KMS-11 (cell line): ENCODE results near the gene LRRD1.

ENCODE experiments used
- H2AFZ ChIP-seq: fragments of 200-600 bp; sonication (generic); 2 replicates; pipeline ENCODE4 v1.6.1; 2016; ENCODE audit warnings: antibody characterized with exemption, mixed run types, low read depth
- H3K27ac ChIP-seq: fragments of 200-600 bp; sonication (generic); 2 replicates; pipeline ENCODE4 v1.6.1; 2016; ENCODE audit warnings: mild to moderate bottlenecking, mixed run types
- H3K27me3 ChIP-seq: fragments of 200-600 bp; sonication (generic); 2 replicates; pipeline ENCODE4 v1.6.1; 2017; ENCODE audit warnings: mild to moderate bottlenecking, low read depth, mixed run types, moderate library complexity; ENCODE audit not compliant: insufficient read depth
- H3K36me3 ChIP-seq: fragments of 200-600 bp; sonication (generic); 2 replicates; pipeline ENCODE4 v1.6.1; 2017; ENCODE audit warnings: mild to moderate bottlenecking, mixed run types; ENCODE audit not compliant: insufficient read depth
- H3K4me1 ChIP-seq: fragments of 200-600 bp; sonication (generic); 2 replicates; pipeline ENCODE4 v1.6.1; 2016; ENCODE audit warnings: mild to moderate bottlenecking, low read depth, mixed run types; ENCODE audit not compliant: poor library complexity, severe bottlenecking
- H3K4me2 ChIP-seq: fragments of 200-600 bp; sonication (generic); 2 replicates; pipeline ENCODE4 v1.7.0; 2016; ENCODE audit warnings: mild to moderate bottlenecking, mixed run types
- H3K4me3 ChIP-seq: fragments of 200-600 bp; sonication (generic); IDR thresholded peaks from 2 replicates; pipeline ENCODE4 v1.6.1; 2017; ENCODE audit warnings: low read depth, low read length, mixed read lengths; ENCODE audit not compliant: insufficient read depth
- H3K79me2 ChIP-seq: fragments of 200-600 bp; sonication (generic); 2 replicates; pipeline ENCODE4 v1.6.1; 2016; ENCODE audit warnings: low read depth, mixed run types; ENCODE audit not compliant: insufficient read depth
- H3K9ac ChIP-seq: fragments of 200-600 bp; sonication (generic); 2 replicates; pipeline ENCODE4 v1.6.1; 2016; ENCODE audit warnings: mild to moderate bottlenecking, mixed run types
- H4K20me1 ChIP-seq: fragments of 200-600 bp; sonication (generic); 2 replicates; pipeline ENCODE4 v1.6.1; 2016; ENCODE audit warnings: mild to moderate bottlenecking, mixed run types; ENCODE audit not compliant: insufficient read depth
- CTCF ChIP-seq: fragments of 200-600 bp; sonication (generic); conservative IDR thresholded peaks from 2 replicates; pipeline ENCODE4 v1.6.1; 2017; ENCODE audit warnings: low read depth, mild to moderate bottlenecking, antibody characterized with exemption, low read length, moderate library complexity, mixed read lengths

Gene LRRD1

GRCh38 chr7:92100534-92100933 is 78.4 kb downstream of the LRRD1 start:
- Histone ChIP-seq H2AFZ (no peak overlapping the region), H3K4me3 (no peak overlapping the region), H4K20me1 (no peaks in the 10 kb centered on the region), H3K27me3 (no peaks in the 10 kb centered on the region), H3K4me1 (no peaks in the 10 kb centered on the region), H3K27ac (no peak overlapping the region), H3K79me2 (no peaks in the 10 kb centered on the region), H3K4me2 (no peak overlapping the region), H3K9ac (no peak overlapping the region), H3K36me3 (peaks cover 5% of the 10 kb centered on the region; the same call in 1 of the 2 replicates)
- no peak for TF ChIP-seq CTCF

DNA sequence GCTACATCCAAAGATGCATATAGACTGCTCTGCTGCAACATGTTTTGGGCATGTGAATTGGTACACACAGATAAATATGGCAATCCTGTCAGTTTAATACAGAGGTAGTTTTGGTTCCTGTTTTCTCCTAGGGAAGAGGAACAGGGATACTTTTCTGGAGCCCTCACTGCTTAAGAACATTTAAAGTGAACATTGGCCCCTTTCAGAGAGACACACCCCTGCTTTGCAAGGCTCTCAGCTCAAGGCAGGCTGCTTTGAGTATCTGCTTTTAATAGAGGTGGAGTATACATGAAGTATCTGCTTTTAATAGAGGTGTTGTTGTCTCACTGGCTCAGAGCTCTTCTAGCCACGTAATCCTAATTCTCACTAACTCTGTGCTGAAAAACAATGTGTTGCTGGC is 83.6 kb downstream of the LRRD1 start:
- H3K4me1 ChIP-seq = no peaks in the 10 kb centered on the region
- no peaks in the 10 kb centered on the region for H4K20me1 ChIP-seq
- H3K27ac ChIP-seq = no peak overlapping the region
- no peak overlapping the region for H3K9ac ChIP-seq
- no peaks in the 10 kb centered on the region for H3K79me2 ChIP-seq
- H3K4me2 ChIP-seq = no peak overlapping the region
- no peak overlapping the region for H2AFZ ChIP-seq
- H3K27me3 ChIP-seq = no peaks in the 10 kb centered on the region
- H3K36me3 ChIP-seq = peaks cover 5% of the 10 kb centered on the region; the same call in 1 of the 2 replicates
- TF ChIP-seq CTCF = no peak
- no peak overlapping the region for H3K4me3 ChIP-seq
